Activated T-helper 9 cell treated with anti-CD3 and anti-CD28 coated beads, Interleukin-2, amount 50 U/mL, for 16 hours (primary cell): ENCODE data around the gene CTCFL.
"Not testable (repeated sequence)": the region's sequence is repeated elsewhere in the genome, so short reads cannot be mapped to it uniquely, and the experiment has no call there.

Experiments
- DNase-seq: peaks from one replicate; pipeline ENCODE4 v3.0.0-alpha.2; 2020; ENCODE audit warnings: low read depth

CTCFL gene

DNA sequence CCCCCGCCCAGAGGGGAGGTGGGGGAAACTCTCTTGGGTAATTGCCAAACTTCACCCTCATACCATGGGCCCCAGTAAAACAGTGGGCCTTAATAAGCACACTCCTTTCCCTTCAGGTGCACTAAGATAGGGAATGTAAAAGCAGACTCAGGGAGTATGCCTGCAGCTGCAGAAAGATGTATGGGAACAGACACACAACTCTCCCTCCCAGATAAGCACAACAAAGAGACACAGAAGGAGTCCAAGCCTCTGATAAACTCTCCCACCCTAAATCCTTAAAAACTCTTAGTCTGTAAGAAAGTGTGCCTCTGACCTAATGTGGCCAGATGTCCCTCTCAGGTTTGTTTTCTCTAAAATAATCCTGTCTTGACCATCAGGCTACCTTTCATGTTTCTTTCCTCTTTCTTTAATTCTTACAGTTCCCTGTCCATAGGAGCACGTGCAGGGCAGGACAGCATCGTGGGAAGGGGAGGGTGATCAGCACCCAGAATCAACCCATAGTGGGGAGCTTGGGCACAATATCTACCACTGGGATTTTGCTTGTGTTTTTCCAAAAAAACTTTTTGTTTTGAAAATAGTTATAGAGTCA is 11.3 kb upstream of the CTCFL start:
- no peak for DNase-seq

DNA sequence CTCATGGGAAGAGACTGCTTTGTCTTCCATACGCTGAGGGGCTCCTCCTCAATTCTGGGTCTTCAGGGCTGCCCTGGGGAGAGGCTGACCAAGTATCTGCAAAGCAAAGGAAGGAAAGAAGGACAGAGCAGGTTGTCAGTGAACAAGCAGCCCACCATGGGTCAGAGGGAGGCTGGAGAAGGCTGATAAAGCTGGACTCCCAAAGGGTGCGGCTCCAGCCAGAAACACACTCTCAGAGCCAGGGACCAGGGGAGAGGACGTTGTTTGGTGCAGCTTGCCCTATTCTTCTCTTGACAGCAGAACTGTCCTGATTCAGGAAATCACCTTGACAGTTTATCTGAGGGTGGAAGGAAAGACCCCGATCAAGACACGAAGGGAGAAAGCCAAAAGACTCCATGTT is 10.4 kb upstream of the CTCFL start:
- DNase-seq: no peak

DNA sequence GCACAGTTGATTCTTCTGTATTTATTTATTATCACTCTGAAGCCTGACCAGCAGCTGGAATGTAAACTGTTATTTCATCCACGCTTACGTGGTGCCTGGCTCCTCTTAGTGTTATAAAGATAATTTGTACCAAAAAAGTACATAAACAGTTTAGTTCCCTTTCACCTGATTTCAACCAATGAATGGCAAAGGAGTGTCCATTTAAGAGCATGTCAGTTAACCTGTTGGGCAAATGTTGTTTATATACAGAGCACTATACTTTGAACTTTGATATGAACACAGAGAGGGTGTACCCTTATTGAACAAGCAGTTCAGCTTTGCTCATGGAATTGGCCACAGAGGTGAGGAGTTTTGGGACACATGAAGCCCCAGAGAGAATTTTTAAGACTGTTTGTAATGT is 7.2 kb upstream of the CTCFL start:
- no peak for DNase-seq

DNA sequence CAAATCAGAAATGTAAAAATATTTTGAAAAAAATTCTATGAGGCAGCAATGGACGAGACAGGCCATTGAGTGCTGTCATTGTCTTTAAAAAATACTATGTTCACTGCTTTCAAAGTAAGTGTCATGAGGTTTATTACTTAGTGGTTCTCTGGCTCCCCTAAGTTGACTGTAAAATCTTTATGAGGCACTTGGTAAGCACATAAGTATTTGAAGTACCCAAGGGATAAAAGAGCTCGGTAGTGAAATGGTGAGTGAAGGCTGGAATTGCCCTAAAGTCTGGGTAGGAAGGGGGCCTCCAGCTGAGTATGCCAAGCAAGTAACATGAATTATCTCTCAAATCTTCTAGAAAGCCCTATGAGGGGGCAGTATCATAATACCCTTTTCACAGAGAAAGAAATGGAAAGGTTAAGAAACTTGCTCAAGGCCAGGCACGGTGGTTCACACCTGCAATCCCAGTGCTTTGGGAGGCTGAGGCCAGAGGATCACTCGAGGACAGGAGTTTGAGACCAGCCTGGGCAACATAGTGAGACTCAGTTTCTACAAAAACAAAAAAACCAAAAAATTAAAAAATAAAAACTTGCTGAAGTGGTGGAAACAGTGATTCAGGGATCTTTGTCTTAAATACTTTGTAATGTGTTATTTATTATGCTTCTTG is 5.5 kb upstream of the CTCFL start:
- no peak for DNase-seq

DNA sequence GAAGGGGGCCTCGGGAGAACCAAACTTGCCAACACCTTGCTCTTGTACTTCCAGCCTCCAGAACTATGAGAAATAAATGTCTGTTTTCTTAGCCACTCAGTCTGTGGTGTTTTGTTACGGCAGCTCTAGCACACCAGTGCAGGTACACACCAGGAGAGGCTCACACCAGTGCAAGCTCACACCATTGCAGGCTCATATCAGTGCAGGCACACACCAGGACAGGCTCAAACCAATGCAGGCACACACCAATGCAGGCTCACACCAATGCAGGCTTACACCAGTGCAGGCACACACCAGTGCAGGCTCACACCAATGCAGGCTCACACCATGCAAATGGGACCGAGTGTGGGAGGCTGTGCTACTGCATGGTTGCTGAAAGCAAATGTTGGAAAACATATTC is 4.9 kb upstream of the CTCFL start:
- DNase-seq: no peak

DNA sequence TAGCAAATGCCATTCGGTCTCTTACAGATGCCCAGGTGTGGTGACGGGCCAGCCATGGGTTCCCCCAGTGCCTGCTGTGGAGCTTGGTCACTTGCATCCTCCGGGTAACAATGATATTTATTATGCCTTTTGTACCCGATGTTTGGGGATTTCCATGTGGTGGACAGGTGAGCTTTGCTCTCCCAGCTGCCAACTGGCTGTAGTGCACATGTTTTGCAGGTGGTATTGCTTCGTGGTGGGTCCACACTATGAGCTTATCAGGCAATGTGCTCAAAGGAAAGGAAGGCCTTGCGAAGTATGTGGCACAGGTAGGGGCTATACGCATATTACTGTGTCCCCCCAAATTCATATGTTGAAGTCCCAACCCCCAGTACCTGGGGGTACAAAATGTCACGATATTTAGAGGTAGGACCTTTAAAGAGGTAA is 4.2 kb upstream of the CTCFL start:
- no peak for DNase-seq

DNA sequence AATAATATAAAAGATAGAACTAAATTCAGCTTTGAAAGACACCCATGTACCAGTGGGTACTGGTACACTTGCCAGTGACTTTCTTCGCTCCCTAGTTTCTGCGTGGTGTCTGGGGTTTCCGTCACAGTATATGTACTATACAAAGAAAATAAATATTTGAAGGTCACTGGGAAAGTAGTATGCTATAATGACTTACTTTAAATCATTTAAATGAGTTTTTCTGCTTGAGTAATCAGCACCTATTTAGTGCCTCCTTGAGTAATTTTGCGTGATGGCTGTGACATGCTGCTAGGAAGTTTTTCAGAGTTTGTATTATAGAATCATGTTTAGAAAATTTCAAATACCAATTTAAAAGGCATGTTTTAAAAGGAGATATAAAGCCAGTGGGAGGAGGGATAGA is 3.2 kb upstream of the CTCFL start:
- DNase-seq: no peak

DNA sequence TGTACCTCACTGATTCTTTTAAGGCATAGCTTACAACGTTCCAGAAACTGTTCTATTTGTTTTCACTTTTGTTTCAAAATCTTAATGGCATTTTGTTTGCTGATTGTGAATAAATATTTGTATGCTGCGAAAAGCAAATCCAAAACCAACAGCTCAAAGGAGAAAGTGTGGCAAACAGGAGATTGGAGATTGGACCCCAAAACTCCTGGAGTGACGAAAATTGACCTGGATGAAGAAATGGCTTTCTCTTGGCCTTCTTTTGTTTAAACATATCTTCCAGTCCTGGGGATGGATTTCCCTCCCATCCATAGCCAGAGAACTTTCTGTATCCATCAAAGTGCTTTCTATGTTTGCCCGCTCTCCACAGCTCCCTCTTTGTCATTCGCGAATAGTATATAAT is 2.8 kb upstream of the CTCFL start:
- no peak for DNase-seq

DNA sequence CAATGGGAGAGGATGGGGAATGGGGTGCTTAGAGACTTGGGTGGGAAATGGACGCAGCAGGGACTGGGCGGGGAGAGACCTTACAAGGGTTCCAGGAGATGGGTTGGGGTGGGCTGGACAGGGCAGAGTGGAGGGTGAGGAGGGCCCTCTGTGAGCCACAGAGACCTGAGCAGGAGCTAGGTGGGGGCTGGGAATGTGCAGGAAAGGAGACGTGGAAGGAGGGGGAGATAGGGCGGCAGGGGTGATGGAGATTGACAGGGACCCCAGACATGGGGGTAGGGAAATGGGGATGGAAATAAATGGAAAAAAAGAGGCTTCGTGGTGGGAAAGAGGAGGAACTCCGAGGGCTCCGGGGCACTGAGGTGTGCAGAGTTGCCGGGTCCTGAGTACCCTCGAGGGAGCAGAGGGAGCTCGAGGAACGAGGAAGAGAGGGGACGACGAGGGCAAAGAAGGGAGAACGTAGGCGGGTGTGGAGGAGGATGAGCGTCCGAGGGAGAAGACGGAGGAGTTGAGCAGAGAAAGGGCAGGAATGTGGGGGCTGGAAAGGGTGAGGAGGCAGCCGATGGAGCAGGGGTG is 2.0 kb upstream of the CTCFL start:
- no peak for DNase-seq

DNA sequence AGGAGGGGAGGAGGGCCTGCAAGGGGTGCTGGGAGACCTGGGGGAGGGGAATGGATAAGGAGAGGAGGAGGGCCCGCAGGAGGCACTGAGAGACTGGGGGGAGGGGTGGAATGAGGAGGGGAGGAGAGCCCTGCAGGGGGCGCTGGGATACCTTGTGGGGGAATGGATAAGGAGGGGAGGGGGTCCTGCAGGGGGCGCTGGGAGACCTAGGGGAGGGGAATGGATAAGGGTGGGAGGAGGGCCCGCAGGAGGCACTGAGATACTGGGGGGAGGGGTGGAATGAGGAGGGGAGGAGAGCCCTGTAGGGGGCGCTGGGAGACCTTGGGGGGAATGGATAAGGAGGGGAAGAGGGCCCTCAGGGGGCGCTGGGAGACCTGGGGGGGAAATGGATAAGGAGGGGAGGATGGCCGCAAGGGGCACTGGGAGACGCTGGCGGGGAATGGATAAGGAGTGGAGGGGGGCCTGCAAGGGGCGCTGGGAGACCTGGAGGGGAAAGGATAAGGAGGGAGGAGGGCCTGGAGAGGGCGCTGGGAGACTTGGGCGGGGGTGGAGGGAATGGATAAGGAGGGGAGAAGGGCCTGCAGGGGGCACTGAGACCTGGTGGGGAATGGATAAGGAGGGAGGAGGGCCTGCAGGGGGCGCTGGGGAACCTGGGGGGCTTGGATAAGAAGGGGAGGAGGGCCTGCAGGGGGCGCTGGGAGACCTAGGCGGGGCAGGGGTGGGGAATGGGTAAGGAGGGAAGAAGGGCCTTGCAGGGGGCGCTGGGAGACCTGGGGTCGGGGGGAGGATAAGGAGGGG is 1.3 kb upstream of the CTCFL start:
- DNase-seq: no peak

DNA sequence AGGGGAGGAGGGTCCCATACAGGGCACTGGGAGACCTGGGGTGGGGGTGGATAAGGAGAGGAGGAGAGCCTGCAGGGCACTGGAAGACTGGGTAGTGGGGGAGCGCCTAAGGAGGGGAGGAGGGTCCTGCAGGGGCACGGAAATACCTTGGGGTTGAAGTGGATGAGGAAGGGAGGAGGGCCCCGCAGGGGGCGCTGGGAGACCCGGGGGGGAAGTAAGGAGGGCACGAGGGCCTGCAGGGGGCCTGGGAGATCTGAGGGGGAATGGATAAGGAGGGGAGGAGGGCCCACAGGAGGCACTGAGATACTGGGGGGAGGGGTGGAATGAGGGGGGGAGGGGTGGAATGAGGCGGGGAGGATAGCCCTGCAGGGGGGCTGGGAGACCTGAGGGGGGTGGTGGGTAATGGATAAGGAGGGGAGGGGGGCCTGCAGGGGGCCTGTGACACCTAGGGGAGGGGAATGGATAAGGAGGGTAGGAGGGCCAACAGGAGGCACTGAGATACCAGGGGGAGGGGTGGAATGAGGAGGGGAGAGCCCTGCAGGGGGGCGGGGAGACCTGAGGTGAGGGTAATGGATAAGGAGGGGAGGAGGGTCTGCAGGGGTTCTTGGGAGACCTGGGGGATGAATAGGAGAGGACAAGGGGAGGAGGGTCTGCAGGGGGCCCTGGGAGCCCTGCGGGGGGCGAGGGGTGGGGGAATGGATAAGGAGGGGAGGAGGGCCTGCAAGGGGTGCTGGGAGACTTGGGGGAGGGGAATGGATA is 567 bp upstream of the CTCFL start:
- DNase-seq: no peak

DNA sequence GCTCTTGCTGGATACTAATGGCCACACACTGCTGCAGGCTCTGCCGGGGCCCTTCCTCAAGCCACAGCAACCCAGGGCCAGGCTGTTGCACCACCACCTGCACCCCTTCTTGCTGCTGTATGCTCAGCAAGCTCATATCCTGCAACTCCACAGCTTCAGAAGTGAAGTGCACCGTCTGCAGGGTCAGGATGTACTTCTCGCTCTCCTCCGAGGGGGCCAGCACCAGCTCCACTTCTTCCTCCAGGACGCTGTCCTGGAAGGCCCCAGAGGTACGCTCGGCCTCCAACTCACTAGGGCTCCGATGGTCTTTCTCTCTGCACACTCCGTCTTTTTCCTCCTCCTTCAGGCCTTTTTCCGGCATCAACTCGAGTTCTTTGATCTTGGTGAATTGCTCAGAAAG is 1.2 kb downstream of the CTCFL start:
- no peak for DNase-seq

DNA sequence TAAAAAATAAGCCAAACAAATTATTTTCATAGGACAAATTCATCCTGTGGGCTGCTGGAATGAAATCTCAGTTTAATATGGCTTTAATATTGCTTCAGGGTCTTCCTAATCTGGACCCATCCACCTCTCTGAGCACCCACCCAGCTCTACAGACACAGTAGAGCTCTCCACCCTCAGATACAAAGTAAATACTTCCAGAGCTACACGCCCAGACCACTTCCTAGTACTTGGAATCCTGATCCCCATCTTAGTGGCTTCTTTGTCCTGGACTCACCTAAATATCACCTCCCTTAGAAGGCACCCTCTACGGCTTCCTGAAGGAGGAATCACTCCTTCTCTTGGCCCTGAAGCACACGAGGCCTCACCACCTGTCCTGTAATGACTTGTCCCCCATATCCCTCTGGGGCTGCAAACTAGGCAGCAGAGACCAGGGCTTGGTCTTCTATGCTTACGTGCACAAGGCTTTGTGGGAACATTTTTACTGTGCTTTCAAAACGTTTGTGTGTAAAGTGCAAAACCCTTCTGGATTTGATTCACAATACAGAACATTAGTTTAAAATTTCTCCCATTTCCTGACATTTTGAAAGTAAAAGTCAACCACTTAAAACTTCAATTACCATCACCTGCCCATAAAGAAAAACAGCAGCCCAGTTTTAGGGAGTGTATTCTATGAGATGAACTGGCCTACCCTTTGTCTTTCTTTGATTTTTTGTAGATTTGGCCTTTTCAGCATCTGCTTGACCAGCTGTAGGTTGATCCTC is 2.4 kb downstream of the CTCFL start:
- DNase-seq: no peak

DNA sequence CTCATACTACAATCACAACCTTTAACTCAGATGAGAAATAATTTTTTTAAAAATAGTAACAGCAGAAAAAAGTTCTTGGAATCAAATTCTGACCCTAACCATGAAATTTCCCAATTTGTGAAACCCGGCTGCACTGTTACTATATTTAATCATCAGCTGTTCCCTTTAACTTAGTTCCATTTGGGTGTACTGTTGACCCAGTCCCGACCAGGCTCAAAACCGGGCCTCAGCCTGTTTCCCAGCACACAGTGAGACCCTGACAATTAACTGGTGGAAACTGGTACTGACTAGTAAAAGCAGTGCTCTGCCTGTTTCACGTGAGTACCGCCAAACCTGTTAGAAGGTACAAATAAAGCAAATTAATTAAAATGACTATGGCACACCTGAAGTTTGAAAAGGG is 7.0 kb downstream of the CTCFL start:
- no peak for DNase-seq

DNA sequence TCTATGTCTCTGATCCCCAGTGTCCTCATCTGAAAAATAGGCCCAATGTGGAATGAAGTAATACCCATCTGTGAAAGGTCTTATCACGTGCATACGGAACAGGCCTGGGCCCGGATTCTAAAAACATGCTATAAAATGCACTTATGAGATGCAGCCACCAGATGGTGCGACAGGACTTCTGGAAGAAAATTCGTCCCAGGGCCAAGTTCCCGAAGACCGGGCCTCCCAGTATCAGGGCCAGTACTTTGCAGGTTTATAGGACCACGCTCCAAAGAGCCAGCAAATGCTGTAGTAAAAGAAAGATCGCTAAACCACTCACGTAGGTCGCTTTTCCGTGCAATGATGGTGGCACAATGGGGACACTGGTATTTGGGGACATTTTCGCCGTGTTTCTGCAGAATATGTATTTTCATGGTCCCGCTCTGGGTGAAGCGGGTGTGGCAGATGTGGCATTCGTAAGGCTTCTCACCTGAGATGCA is 10.6 kb downstream of the CTCFL start:
- DNase-seq: no peak

DNA sequence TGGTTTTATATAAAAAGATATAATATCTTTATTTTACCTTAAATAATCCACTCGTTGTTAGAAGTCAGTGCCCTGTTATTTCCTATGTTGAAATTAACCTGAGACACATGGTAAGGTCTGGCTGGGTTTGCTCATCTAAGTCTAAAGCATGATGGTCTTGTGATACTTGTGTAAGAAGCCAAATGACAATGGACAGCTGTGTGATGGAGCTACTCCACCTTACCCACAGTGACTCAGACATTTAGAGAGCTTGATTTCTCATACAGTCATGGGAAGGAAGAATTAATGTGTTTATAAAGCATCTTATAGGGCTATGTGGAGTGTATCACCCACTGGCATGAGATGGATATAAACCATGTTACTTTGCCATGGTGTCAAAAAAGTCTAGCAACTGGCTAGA is 11.7 kb downstream of the CTCFL start:
- no peak for DNase-seq

DNA sequence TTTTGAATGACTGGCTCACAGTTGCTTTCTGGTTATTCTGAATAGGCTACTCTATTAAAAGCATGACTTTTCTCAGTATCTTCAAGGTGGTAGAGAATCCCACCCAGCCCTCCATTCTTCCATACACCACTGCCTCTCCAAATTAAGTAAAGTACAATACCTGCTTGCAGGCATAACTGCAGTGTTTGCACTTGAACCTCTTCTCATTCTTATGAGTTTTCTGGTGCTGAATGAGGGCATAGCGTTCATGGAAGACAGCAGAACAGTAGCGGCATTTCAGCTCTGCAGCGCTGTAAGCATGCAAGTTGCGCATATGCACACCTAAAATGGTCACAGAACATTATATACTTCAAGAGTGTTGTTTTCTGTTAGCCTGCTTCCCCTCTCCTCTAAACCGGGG is 12.5 kb downstream of the CTCFL start:
- no peak for DNase-seq

DNA sequence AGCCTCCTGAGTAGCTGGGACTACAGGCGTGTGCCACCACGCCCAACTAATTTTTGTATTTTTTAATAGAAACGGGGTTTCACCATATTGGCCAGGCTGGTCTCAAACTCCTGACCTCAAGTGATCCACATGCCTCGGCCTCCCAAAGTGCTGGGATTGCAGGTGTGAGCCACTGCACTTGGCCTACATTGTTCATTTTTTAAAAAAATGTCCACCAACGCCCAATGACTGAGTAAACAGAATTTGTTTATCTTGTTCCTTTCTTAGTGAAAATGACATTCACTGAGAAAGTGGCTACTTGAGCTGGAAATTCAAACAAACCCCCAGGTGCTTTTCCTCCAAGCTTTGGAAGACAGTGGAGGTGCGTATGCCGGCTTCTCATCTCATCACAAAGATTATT is 13.2 kb downstream of the CTCFL start:
- not testable (repeated sequence) for DNase-seq

DNA sequence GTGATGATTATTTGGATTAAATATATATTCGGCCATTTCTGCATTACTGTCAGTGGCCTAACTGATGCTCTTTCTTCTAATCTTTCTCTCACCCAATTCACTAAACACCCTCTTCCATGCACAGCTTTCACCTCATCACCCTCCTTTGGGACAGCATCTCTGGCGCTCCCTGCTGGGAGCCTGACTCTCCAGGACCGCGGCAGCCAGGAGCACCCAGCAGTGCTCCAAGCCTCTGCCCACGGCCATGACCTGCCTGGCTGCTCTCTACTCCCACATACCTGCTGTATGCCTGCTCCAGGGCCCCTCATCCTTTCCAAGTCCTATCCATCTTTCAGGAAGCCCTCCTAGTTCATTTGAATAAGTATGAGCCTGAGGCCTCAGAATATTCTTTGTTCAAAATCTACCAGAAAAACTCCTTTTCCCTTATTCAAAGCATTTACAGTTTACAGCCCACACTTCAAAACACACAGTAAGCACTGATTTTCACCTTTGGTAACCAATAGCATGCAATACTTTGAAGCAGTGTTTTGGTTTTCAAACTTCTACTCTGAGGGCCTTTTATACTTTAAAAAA is 15.2 kb downstream of the CTCFL start:
- no peak for DNase-seq

DNA sequence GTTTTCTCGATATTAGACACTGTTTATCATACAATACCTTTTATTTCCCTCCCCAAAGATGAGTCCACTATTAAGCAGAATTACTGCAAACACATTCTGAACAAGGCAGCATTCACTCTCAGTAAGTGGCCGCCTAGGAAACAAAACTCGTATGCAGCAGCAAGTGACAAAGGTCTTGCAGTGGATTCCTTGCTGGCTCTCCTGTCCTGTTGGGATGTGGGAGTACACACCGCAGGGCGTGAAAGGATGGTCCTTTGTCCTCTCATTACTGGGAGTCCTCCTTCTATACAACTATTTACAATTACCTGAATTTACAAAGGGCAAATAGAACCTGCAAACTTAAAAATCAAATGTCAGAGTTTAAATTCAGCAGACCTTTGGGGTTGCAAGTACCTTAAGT is 16.1 kb downstream of the CTCFL start:
- DNase-seq: no peak

DNA sequence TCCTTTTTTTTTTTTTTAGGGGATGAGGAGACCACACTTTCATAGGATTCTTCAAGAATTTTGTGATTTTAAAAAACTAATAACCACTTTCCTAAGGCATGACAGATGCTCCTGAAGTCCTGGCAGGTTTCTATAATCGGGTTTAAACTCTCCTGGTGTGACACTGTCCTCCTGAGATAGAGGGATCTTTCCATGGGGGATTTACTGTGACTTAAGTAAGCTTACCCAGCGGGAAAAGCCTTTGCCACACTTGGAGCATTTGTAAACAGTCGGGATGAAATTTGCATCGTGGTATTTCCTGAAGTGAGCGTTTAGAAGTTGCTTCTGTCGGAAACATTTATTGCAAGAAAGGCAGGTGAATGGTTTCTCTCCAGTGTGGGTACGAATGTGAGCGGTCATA is 16.6 kb downstream of the CTCFL start:
- no peak for DNase-seq
